Activated naive CD4-positive, alpha-beta T cell treated with anti-CD3 and anti-CD28 coated beads for 36 hours (primary cell): ENCODE results near the gene APOF. TPM values are rescaled to one million over a fixed set of nuclear protein-coding genes. Genes with fewer than 3 reads are reported as not detected.
A peak's percentile ranks its signal among the peaks of the same experiment; 100 is the strongest.
"Not testable (repeated sequence)": the region's sequence is repeated elsewhere in the genome, so short reads cannot be mapped to it uniquely, and the experiment has no call there.

Source experiments
- CTCF ChIA-PET: fragments of 350-600 bp; sonication (Branson Sonifier 250); formaldehyde crosslinking; loops from one replicate; lab custom pipeline; 2021; ENCODE audit warnings: antibody characterized with exemption; lab: Charles Lee
- DNase-seq: peaks from one replicate; pipeline ENCODE4 v3.0.0-alpha.2; 2020
- H3K27ac Mint-ChIP-seq: one replicate; pipeline ENCODE4 v1.8.0; 2021; ENCODE audit warnings: mild to moderate bottlenecking, mixed read lengths
- H3K27me3 Mint-ChIP-seq: one replicate; pipeline ENCODE4 v1.8.0; 2021; ENCODE audit warnings: low read depth, mixed read lengths
- H3K36me3 Mint-ChIP-seq: one replicate; pipeline ENCODE4 v1.8.0; 2021; ENCODE audit warnings: low read depth, mixed read lengths
- H3K4me1 Mint-ChIP-seq: one replicate; pipeline ENCODE4 v1.8.0; 2021; ENCODE audit warnings: low read depth, mixed read lengths
- H3K4me3 Mint-ChIP-seq: one replicate; pipeline ENCODE4 v1.8.0; 2021; ENCODE audit warnings: mild to moderate bottlenecking, moderate library complexity, mixed read lengths
- H3K9me3 Mint-ChIP-seq: one replicate; pipeline ENCODE4 v1.8.0; 2021; ENCODE audit warnings: mixed read lengths
- intact Hi-C: fragments of 100-400 bp; cut with micrococcal nuclease; formaldehyde crosslinking; loops from one replicate; pipeline ENCODE4 v1.15.1; 2023
- total RNA-seq, 2 experiments: library from RNA; stranded (reverse); gene quantifications; one replicate each; pipeline ENCODE4 v1.2.3, GENCODE V29; 2021

APOF gene
- total RNA-seq, result not detected

- Mint-ChIP-seq H3K4me3 (peak within 1 kb of the TSS; percentile 93), H3K9me3 (no peaks in the 10 kb centered on the region), H3K27ac (no peak within 1 kb of the TSS), H3K36me3 (peaks cover 5% of the 10 kb centered on the region), H3K27me3 (no peaks in the 10 kb centered on the region), H3K4me1 (peaks cover 20% of the 10 kb centered on the region)
- CTCF ChIA-PET, result interaction anchor here (0.6 to 1.1 kb wide), 2 partner anchors 62 to 969 kb away, joined by 3 read pairs; no protein-coding TSS in a partner anchor
- intact Hi-C loops, result no loop called here
- DNase-seq, result no peak
Observed at GRCh38 chr12:56362130-56363059, at the start of gene APOF. Gene APOF, minus strand, starts transcription at chr12:56362857. Its CDS starts 112 bp downstream, at chr12:56362745.

GRCh38 chr12:56411781-56412639, 49.4 kb upstream of the APOF start:
- H3K4me1 Mint-ChIP-seq, result no peaks in the 10 kb centered on the region
- DNase-seq, result no peak
- no peak overlapping the region for H3K4me3 Mint-ChIP-seq
- no peaks in the 10 kb centered on the region for H3K9me3 Mint-ChIP-seq
- H3K27me3 Mint-ChIP-seq, result no peaks in the 10 kb centered on the region
- CTCF ChIA-PET, result interaction anchor here (1.7 kb wide), 1 partner anchor 52 kb away, joined by 3 read pairs; no protein-coding TSS in a partner anchor
- no peak overlapping the region for H3K27ac Mint-ChIP-seq
- intact Hi-C loops, result no loop called here
- H3K36me3 Mint-ChIP-seq, result peaks cover 8% of the 10 kb centered on the region

- Mint-ChIP-seq H3K27ac (no peak overlapping the region), H3K27me3 (no peaks in the 10 kb centered on the region), H3K36me3 (peaks cover 3% of the 10 kb centered on the region), H3K4me3 (no peak overlapping the region), H3K9me3 (no peaks in the 10 kb centered on the region), H3K4me1 (no peaks in the 10 kb centered on the region)
- DNase-seq, result no peak
- CTCF ChIA-PET, result interaction anchor here (1.7 kb wide), 1 partner anchor 54 kb away, joined by 3 read pairs; no protein-coding TSS in a partner anchor
- intact Hi-C loops, result no loop called here
Observed at GRCh38 chr12:56410768-56411167, 48.1 kb upstream of the APOF start.

GRCh38 chr12:56408799-56409417, 46.3 kb upstream of the APOF start:
- no peak for DNase-seq
- no peaks in the 10 kb centered on the region for H3K9me3 Mint-ChIP-seq
- no peak overlapping the region for H3K4me3 Mint-ChIP-seq
- H3K27ac Mint-ChIP-seq, result no peak overlapping the region
- no peaks in the 10 kb centered on the region for H3K4me1 Mint-ChIP-seq
- intact Hi-C loops, result no loop called here
- H3K36me3 Mint-ChIP-seq, result no peaks in the 10 kb centered on the region
- CTCF ChIA-PET, result no interaction called here
- no peaks in the 10 kb centered on the region for H3K27me3 Mint-ChIP-seq

GRCh38 chr12:56404227-56404626, 41.6 kb upstream of the APOF start:
- CTCF ChIA-PET, H3K9me3 Mint-ChIP-seq, DNase-seq, H3K36me3 Mint-ChIP-seq, H3K4me3 Mint-ChIP-seq, H3K27me3 Mint-ChIP-seq, H3K27ac Mint-ChIP-seq, intact Hi-C loops, H3K4me1 Mint-ChIP-seq: not testable (repeated sequence)

- intact Hi-C loops, H3K27ac Mint-ChIP-seq, H3K4me1 Mint-ChIP-seq, CTCF ChIA-PET, DNase-seq, H3K4me3 Mint-ChIP-seq, H3K36me3 Mint-ChIP-seq, H3K27me3 Mint-ChIP-seq: not testable (repeated sequence)
- H3K9me3 Mint-ChIP-seq, result peaks cover 15% of the 10 kb centered on the region
Observed at GRCh38 chr12:56401612-56402011, 39.0 kb upstream of the APOF start.

GRCh38 chr12:56401125-56401524, 38.5 kb upstream of the APOF start:
- CTCF ChIA-PET, DNase-seq, H3K36me3 Mint-ChIP-seq, H3K27me3 Mint-ChIP-seq, H3K4me1 Mint-ChIP-seq, intact Hi-C loops, H3K27ac Mint-ChIP-seq, H3K4me3 Mint-ChIP-seq: not testable (repeated sequence)
- H3K9me3 Mint-ChIP-seq, result peaks cover 15% of the 10 kb centered on the region

GRCh38 chr12:56399466-56399865, 36.8 kb upstream of the APOF start:
- H3K4me1 Mint-ChIP-seq, CTCF ChIA-PET, DNase-seq, H3K36me3 Mint-ChIP-seq, H3K4me3 Mint-ChIP-seq, intact Hi-C loops, H3K27ac Mint-ChIP-seq, H3K27me3 Mint-ChIP-seq: not testable (repeated sequence)
- peaks cover 15% of the 10 kb centered on the region for H3K9me3 Mint-ChIP-seq

- no peak overlapping the region for H3K4me3 Mint-ChIP-seq
- no peaks in the 10 kb centered on the region for H3K36me3 Mint-ChIP-seq
- DNase-seq, result no peak
- peaks cover 15% of the 10 kb centered on the region for H3K9me3 Mint-ChIP-seq
- no peak overlapping the region for H3K27ac Mint-ChIP-seq
- no peaks in the 10 kb centered on the region for H3K27me3 Mint-ChIP-seq
- H3K4me1 Mint-ChIP-seq, result no peaks in the 10 kb centered on the region
- CTCF ChIA-PET, result interaction anchor here (0.6 to 1.0 kb wide), 2 partner anchors 31 to 51 kb away, joined by 3 read pairs; no protein-coding TSS in a partner anchor
- intact Hi-C loops, result no loop called here
Observed at GRCh38 chr12:56398324-56398723, 35.7 kb upstream of the APOF start.

GRCh38 chr12:56392331-56392730, 29.7 kb upstream of the APOF start:
- Mint-ChIP-seq H3K27ac (no peak overlapping the region), H3K36me3 (no peaks in the 10 kb centered on the region), H3K27me3 (no peaks in the 10 kb centered on the region), H3K4me3 (no peak overlapping the region), H3K4me1 (no peaks in the 10 kb centered on the region), H3K9me3 (peaks cover 1% of the 10 kb centered on the region)
- intact Hi-C loops, result no loop called here
- DNase-seq, result no peak
- CTCF ChIA-PET, result interaction anchor here (0.7 kb wide), 1 partner anchor 253 kb away, joined by 3 read pairs; the partner anchor contains the start of gene ATP5F1B

- Mint-ChIP-seq H3K36me3 (no peaks in the 10 kb centered on the region), H3K27ac (no peak overlapping the region), H3K27me3 (no peaks in the 10 kb centered on the region), H3K9me3 (peaks cover 1% of the 10 kb centered on the region), H3K4me3 (no peak overlapping the region), H3K4me1 (no peaks in the 10 kb centered on the region)
- CTCF ChIA-PET, result interaction anchor here (0.8 kb wide), 1 partner anchor 93 kb away, joined by 3 read pairs; no protein-coding TSS in a partner anchor
- DNase-seq, result no peak
- intact Hi-C loops, result no loop called here
Observed at GRCh38 chr12:56391721-56392120, 29.1 kb upstream of the APOF start.

- DNase-seq, result no peak
- no peak overlapping the region for H3K4me3 Mint-ChIP-seq
- intact Hi-C loops, result no loop called here
- H3K27me3 Mint-ChIP-seq, result no peaks in the 10 kb centered on the region
- H3K9me3 Mint-ChIP-seq, result peaks cover 1% of the 10 kb centered on the region
- H3K4me1 Mint-ChIP-seq, result no peaks in the 10 kb centered on the region
- H3K27ac Mint-ChIP-seq, result no peak overlapping the region
- CTCF ChIA-PET, result interaction anchor here (0.6 to 0.7 kb wide), 4 partner anchors 22 to 228 kb away, joined by 3 to 4 read pairs (median 3); partner anchors contain the start of gene IL23A
- H3K36me3 Mint-ChIP-seq, result no peaks in the 10 kb centered on the region
Observed at GRCh38 chr12:56389412-56389811, 26.8 kb upstream of the APOF start.
